GM19452 (cell line): ENCODE results near the gene ZBTB33.

Source experiments
- ATAC-seq: cut with Tn5 transposase; IDR thresholded peaks from one replicate; pipeline ENCODE4 v1.9.1; 2021; ENCODE audit not compliant: unreplicated experiment

Gene ZBTB33, protein sequence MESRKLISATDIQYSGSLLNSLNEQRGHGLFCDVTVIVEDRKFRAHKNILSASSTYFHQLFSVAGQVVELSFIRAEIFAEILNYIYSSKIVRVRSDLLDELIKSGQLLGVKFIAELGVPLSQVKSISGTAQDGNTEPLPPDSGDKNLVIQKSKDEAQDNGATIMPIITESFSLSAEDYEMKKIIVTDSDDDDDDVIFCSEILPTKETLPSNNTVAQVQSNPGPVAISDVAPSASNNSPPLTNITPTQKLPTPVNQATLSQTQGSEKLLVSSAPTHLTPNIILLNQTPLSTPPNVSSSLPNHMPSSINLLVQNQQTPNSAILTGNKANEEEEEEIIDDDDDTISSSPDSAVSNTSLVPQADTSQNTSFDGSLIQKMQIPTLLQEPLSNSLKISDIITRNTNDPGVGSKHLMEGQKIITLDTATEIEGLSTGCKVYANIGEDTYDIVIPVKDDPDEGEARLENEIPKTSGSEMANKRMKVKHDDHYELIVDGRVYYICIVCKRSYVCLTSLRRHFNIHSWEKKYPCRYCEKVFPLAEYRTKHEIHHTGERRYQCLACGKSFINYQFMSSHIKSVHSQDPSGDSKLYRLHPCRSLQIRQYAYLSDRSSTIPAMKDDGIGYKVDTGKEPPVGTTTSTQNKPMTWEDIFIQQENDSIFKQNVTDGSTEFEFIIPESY

GRCh38 chrX:120250522-120251271 is at the start of gene ZBTB33:
Gene ZBTB33, plus strand, starts transcription at chrX:120250812. Its CDS starts 2,604 bp downstream, at chrX:120253416.
- peak; percentile 99 for ATAC-seq

DNA sequence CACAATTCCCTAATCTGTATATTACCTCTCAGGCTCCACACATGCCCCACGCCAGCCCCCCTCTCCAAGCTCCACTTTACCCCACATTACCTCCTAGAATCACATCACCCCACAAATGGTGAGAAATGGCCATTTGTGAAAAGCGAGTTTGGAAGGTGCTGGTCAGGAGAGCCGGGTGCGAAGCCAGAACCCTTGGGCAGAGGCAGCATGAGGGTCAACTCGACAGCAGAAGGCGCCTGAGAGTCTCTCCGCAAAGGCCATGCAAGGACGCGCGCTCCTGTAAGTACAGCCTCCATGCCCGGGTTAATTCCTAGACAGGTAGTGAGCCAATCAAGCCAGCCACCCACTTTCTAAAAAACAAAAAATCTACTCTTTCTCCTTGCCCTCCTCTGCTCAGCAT is 49.8 kb upstream of the ZBTB33 start:
- ATAC-seq: no peak

DNA sequence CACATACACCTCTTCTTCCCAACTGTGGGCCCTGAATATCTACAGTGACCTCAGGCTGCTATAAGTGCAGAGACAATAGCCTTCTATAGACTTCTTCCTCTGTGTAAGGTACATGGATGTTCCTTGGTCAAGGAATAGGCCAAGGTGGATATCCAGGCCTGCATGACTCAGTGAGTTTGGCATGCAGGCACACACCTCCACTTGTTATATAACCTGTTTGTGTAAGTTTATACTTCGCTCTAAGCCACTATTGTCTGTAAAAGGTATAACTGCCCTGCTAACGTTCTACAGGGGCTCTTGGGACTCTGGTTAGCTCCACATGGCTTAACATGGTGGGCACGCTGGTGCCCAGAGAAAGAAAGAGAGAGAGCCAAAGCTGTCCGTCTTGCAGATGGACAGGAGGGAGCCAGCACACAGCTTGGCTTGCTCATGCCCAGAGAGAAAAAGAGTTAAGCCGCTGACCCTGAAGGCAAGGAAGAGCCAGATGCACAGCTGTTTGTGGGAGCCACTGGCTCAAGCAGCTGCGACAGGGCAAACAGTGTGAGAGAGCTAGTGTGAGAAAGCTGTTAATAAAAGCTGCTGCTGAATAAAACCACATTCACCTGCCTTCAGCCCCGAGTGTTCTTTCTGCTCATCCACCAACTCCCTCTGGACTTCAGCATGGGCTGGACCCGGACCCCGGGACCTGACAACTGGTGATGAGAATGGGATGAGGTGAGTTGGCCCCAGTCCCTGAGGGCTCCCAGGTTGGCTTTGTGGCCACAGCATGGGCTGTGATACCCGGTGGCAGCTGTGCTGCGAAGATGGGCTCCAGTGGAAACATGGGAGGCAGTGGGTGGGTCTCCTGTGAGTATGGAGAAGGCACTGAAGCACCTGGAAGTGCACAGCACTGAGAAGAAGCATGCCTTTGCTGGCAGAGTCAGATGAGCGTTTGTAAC is 44.5 kb upstream of the ZBTB33 start:
- ATAC-seq: no peak

- no peak for ATAC-seq
Measured at GRCh38 chrX:120207009-120207605, 43.5 kb upstream of the ZBTB33 start.

GRCh38 chrX:120213438-120214265 is 37.0 kb upstream of the ZBTB33 start:
- ATAC-seq: peak; percentile 64

DNA sequence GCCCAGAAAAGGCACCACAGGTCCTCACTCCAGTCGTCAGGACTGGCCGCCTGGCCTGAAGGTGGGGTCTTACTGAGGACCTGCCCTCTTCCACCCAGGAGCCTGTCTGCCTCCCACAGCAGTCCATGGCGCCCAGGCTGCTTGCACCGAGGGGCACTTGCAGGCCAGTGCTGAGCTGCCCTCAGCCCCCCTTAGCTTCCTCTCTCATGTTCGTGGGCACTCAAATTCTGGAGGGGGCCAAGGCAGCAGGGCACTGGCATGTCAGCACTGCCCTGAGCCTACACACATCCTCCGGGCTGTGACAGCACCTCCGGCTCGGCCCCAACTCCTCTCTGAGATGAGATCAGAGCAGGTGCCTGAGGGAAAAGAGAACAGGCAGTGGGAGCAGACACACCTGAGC is 27.2 kb upstream of the ZBTB33 start:
- no peak for ATAC-seq

DNA sequence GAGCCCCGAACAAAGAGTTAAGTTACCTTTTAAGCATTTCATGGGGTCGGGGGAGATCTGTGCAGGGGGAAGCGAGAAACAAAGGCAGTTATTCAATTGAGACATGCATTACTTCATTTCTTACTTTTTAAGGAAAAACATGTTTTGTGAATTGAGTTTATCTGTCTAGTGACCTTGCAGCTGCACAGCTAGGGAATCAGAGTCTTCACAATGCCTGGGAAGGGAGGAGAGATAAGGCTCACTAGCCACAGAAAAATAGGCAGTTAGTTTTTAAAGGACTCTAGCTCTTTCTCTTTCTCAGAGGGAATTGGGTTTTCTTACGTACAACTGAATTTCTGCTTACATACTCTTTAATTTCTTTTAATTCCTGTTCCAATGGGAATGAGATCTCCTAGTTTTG is 26.2 kb upstream of the ZBTB33 start:
- ATAC-seq: no peak

- no peak for ATAC-seq
Measured at GRCh38 chrX:120228187-120228908, 22.3 kb upstream of the ZBTB33 start.

GRCh38 chrX:120235284-120235683 is 15.3 kb upstream of the ZBTB33 start:
- no peak for ATAC-seq

GRCh38 chrX:120236687-120237479 is 13.7 kb upstream of the ZBTB33 start:
- ATAC-seq: no peak

DNA sequence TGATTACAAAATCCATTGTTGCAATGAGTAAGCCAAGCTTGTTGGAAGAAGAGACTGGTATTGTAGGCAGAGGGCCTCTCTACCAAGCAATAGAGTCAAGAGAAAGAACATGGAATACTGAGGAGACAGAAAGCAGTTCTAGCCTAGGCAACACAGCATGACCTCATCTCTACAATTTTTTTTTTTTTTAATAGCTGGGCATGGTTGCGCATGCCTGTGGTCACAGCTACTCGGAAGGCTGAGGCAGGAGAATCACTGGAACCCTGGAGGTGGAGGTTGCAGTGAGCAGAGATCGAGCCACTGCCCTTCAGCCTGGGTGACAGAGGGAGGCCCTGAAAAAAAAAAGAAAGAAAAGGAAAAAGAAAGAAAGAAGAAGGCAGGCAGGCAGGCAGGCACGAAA is 11.7 kb upstream of the ZBTB33 start:
- ATAC-seq: no peak

DNA sequence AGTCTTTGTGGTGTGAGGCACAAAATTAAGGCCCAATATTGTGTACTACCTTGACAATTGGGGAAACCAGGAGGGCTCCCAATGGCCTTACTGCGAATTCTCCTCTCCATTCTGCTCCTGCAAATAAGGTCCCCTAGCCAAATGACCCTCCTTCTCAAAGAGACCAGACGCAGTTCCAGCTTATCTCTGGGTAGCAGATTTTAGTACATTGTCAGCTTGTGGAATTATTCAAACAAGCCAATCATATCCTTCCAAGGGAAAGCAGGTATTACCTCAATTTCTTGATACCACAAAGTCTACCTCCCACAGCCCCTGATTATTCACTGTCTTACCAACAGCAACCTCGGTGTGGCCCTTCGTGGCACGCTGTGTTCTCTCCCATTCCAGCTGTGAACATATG is 7.8 kb upstream of the ZBTB33 start:
- ATAC-seq: no peak

GRCh38 chrX:120244395-120244734 is 6.2 kb upstream of the ZBTB33 start:
- no peak for ATAC-seq

DNA sequence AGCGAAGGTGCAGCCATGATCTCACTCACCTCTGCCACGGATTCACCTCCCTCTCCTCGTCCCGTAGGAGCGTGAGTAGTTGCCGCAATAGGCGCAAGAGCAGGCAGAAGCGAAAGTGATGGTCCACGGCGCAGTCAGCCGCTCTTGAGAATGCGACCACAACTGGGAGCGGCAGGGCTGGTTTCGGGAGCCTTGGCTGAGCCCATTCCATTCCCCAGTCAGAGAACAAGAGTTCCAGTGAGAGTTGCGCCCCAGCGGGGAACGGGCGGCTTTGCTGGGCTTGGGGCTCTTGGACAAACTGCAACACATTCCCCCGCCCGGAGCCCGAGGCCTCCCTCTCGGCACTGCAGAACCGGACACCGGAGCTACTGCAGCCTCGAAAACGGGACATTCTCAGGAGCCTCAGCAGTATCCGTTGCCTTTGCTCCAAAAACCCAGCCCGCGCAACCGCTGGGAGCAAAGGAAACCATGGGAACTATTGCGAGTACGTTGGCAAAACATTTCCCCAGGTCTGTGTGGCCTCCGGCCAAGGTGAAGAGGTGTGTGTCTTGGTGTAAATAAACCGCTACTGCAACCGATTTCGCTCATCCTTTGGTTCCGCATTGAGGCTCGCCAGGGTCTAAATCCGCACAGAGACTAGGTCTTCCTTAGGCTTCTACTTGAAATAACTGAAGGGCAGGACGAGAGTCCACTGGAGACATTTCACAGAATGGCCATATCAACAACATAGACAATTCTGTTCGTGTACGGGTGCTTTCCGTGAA is 5.7 kb upstream of the ZBTB33 start:
- peak; percentile 81 for ATAC-seq

DNA sequence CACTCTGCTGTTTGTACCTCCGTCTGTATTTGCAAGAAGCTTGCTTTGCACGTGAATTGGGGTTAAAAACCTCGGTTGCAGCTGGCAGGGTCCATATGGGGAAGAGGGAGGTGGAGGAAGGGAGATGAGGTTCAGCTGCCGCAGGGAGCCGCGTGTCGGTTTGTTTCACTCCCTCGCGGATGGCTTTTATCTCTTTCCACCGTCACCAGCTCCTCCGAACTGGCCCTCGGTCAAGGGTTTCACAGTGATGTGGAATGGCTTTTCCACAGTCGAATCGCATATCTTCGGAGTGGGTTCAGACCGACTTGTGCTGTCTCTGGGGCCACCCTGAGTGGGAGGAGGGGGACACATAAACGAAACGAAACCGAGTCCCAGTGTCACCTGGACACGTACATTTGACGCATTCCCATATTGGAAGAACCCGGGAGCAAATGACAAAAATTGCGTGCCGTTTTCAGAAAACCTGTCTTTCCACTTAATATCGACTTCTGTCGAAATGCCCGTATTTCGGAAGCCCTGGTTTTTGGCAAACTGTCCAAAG is 929 bp downstream of the ZBTB33 start:
- no peak for ATAC-seq

- no peak for ATAC-seq
Measured at GRCh38 chrX:120253784-120254183, 3.2 kb downstream of the ZBTB33 start.

DNA sequence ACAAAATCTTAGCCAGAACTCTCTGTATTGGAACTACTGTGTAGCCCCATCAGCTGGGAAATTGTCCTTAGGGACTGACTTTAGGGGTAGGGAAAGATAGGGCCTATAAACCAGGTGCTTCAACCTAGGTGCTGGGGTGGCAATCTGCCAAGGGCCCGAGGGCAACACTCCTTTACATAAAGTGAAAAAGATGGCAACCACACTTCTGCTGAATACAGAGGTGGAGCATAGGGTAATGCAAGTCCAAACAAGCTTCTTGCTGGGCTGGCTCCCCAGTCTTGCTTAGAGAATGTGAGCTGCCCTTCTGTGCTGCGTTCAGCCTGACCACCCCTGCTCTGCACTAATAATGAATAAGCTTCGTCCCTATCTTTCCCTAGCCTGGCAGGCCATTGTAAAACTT is 9.8 kb downstream of the ZBTB33 start:
- no peak for ATAC-seq
